Right lobe of liver (tissue), 6 donors: ENCODE data around the gene PADI6. TPM values are rescaled to one million over a fixed set of nuclear protein-coding genes. Genes with fewer than 3 reads are reported as not detected.

ENCODE experiments used
- ATAC-seq, 4 donors: fragments of 200-7000 bp; cut with Tn5 transposase; one replicate each; pipeline ENCODE4 v1.9.1; 2020; ENCODE audit warnings: mild to moderate bottlenecking in 4 of 4, moderate library complexity in 4 of 4
- DNase-seq, 3 donors: peaks; one replicate each; pipeline ENCODE4 v3.0.0-alpha.2; 2020
- H3K27ac ChIP-seq, 3 donors: fragments of 200-600 bp; one replicate each; pipeline ENCODE4 v1.8.0; 2022
- H3K27me3 ChIP-seq, 2 donors: fragments of 200-600 bp; one replicate each; pipeline ENCODE4 v1.8.0; 2022
- H3K36me3 ChIP-seq, 4 donors: fragments of 200-600 bp; sonication (generic) in 1 of 4; one replicate each; pipeline versions ENCODE4 v1.5.1 to v1.8.0; 2017 to 2022; ENCODE audit warnings: control low read depth in 1 of 4
- H3K4me1 ChIP-seq, 4 donors: fragments of 200-600 bp; sonication (generic) in 1 of 4; one replicate each; pipeline versions ENCODE4 v1.5.1 to v1.8.0; 2017 to 2022; ENCODE audit warnings: control low read depth in 1 of 4
- H3K4me3 ChIP-seq, 3 donors: fragments of 200-600 bp; one replicate each; pipeline ENCODE4 v1.8.0; 2022
- H3K9me3 ChIP-seq, 4 donors: fragments of 200-600 bp; sonication (generic) in 1 of 4; one replicate each; pipeline versions ENCODE4 v1.5.1 to v1.8.0; 2017 to 2022; ENCODE audit warnings: control low read depth in 1 of 4
- POLR2A ChIP-seq: fragments of 450-650 bp; IDR thresholded peaks from one replicate; pipeline ENCODE4 v1.6.1; 2017; ENCODE audit warnings: antibody characterized with exemption, mild to moderate bottlenecking
- WGBS: methylation state at CpG from one replicate; pipeline ENCODE4 v1.1.6; 2018; ENCODE audit warnings: low coverage, low lambda C conversion rate; ENCODE audit not compliant: insufficient coverage; ENCODE audit errors: missing lambda C conversion rate; 5-methylcytosine and 5-hydroxymethylcytosine counted together
- intact Hi-C, 2 donors: fragments of 100-400 bp; cut with DNase I; formaldehyde crosslinking; loops; one replicate each; pipeline versions ENCODE4 v1.11.2 to v1.14.1; 2022
- long read RNA-seq: library from polyadenylated mRNA; unstranded; transcript quantifications from one replicate; pipeline ENCODE4 v2.0.0, GENCODE V29; 2019
- total RNA-seq, 6 experiments: library from RNA; depleted of rRNA in 2 of 6; stranded (reverse); fragments of >200 nt in 2 of 6; fragmentation: NEBNext Ultra II Directional in 3 of 6; extraction: Animal tissue kit (Norgen Biotek cat#: 25700) in 3 of 6; gene quantifications; one replicate each; pipeline versions ENCODE4 v1.1.0 to v1.2.4, GENCODE V29; 2016 to 2023
- TF ChIP-seq, protein P1 (sequence below), 4 donors: fragments of 200-600 bp in 3 of 4; fragments of 450-650 bp in 1 of 4; IDR thresholded peaks; one replicate each; pipeline versions ENCODE4 v1.5.1 to v1.8.0; 2016 to 2022; ENCODE audit warnings: antibody characterized with exemption in 4 of 4, mild to moderate bottlenecking in 2 of 4
- donor health status: DM: no; HTN: yes; CAD: no.
- donor health status: DM: no; HTN: no; CAD: no.
- donor health status: DM: no; HTN: no; CAD: no.
- donor health status: DM: no; HTN: yes; CAD: no.
- donor health status: DM: no; HTN: yes; CAD: no.

PADI6 gene
- total RNA-seq: not detected
- long read RNA-seq: 0 reads

DNA sequence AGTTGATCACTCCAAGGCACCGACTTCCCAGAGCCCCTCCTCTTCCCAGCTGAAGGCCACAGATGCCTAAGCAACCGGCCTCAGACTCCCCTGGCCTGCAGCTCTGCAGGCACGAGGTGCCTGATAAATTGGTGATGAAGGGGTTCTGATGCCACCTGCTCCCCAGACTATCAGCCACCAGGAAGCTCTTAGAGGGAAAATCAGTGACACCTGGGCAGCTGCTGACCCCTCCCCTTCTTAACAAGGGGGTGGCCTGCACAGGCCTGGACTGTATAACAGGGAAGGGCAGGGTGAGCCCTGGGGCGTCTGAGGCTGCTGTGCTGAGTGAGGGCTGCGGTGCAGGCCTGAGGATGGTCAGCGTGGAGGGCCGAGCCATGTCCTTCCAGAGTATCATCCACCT is at the start of gene PADI6:
Gene PADI6 (plus strand): TSS at position 301 of the 400 bp plus-strand sequence. CDS start 50 bp downstream, at position 351.
- H3K27ac ChIP-seq: no peak within 1 kb of the TSS
- no peaks in the 10 kb centered on the region for H3K4me1 ChIP-seq
- DNase-seq (no peak), ATAC-seq (no peak)
- no peaks in the 10 kb centered on the region for H3K27me3 ChIP-seq
- H3K9me3 ChIP-seq: no peaks in the 10 kb centered on the region
- TF ChIP-seq POLR2A: no peak
- TF ChIP-seq, protein P1, sequence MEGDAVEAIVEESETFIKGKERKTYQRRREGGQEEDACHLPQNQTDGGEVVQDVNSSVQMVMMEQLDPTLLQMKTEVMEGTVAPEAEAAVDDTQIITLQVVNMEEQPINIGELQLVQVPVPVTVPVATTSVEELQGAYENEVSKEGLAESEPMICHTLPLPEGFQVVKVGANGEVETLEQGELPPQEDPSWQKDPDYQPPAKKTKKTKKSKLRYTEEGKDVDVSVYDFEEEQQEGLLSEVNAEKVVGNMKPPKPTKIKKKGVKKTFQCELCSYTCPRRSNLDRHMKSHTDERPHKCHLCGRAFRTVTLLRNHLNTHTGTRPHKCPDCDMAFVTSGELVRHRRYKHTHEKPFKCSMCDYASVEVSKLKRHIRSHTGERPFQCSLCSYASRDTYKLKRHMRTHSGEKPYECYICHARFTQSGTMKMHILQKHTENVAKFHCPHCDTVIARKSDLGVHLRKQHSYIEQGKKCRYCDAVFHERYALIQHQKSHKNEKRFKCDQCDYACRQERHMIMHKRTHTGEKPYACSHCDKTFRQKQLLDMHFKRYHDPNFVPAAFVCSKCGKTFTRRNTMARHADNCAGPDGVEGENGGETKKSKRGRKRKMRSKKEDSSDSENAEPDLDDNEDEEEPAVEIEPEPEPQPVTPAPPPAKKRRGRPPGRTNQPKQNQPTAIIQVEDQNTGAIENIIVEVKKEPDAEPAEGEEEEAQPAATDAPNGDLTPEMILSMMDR (IDR thresholded peaks at IDR 0.05): no peak
- intact Hi-C loops: no loop called here
- 17% methylated on average over 2 of the region's 7 CpGs for WGBS
- H3K4me3 ChIP-seq: no peak within 1 kb of the TSS
- no peaks in the 10 kb centered on the region for H3K36me3 ChIP-seq

DNA sequence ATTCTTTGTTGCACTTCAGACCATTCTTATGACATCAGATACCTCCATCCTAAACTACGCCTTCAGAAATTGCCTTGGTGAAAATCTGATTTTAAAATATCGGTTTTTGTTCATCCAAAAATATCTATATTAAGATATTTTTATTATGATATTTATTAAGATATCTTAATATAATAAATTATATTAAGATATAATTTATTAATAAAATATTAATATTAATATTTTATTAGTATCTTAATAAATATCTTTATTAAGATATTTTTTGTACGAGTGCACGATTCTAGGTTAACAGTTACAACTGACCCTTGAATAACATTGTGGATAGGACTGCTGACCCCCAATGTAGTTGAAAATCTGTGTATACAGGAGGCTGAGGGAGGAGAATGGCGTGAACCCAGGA is 43.1 kb upstream of the PADI6 start:
- Histone ChIP-seq H3K9me3 (no peaks in the 10 kb centered on the region), H3K27me3 (no peaks in the 10 kb centered on the region), H3K36me3 (no peaks in the 10 kb centered on the region), H3K27ac (no peak overlapping the region), H3K4me3 (no peak overlapping the region), H3K4me1 (no peaks in the 10 kb centered on the region)
- WGBS: 54% methylated on average over 5 of the region's 5 CpGs
- intact Hi-C loops: no loop called here
- TF ChIP-seq, protein P1 (IDR thresholded peaks at IDR 0.05): no peak
- TF ChIP-seq POLR2A: no peak
- DNase-seq: no peak
- no peak for ATAC-seq

DNA sequence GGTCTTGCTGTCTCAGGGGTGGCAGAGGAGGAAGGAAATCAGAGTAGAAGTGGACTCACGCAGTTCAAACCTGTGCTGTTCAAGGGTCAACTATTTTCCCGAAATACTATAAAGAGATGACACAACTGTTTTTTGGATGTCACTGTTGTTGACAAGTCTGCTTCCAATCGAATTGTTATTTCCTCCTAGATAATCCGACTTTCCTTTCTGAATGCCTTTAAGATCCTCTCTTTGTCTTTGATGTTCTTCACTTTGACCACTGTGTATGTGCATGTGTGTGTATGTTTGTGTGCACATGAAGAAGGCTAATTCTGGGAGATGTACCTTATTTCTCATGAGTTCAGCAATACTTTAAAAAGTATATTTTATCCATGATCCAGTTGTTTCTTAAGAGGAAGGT is 42.4 kb upstream of the PADI6 start:
- DNase-seq (no peak), ATAC-seq (peak in 1 of 4 donors; percentile 19)
- TF ChIP-seq, protein P1 (IDR thresholded peaks at IDR 0.05): no peak
- no peak for TF ChIP-seq POLR2A
- intact Hi-C loops: no loop called here
- H3K36me3 ChIP-seq: no peaks in the 10 kb centered on the region
- no peaks in the 10 kb centered on the region for H3K27me3 ChIP-seq
- no peaks in the 10 kb centered on the region for H3K4me1 ChIP-seq
- H3K9me3 ChIP-seq: no peaks in the 10 kb centered on the region
- no peak overlapping the region for H3K4me3 ChIP-seq
- H3K27ac ChIP-seq: no peak overlapping the region
- WGBS: 23% methylated on average over 4 of the region's 4 CpGs

DNA sequence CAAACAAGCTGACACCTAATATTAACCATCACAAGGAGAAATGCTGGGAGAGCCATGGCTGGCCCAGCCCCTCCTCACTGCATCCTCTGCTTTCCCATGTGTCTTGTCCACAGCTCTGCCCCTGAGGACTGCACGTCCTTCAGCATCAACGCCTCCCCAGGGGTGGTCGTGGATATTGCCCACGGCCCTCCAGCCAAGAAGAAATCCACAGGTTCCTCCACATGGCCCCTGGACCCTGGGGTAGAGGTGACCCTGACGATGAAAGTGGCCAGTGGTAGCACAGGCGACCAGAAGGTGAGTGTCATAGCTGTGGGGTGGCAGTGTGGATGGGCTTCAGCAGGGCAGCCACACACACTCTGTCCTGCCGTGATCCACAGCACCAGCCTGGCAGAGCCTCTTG is 41.1 kb upstream of the PADI6 start:
- Histone ChIP-seq H3K4me1 (no peaks in the 10 kb centered on the region), H3K9me3 (no peaks in the 10 kb centered on the region), H3K4me3 (no peak overlapping the region), H3K36me3 (no peaks in the 10 kb centered on the region), H3K27me3 (no peaks in the 10 kb centered on the region), H3K27ac (no peak overlapping the region)
- peak in 1 of 4 donors; percentile 23 for ATAC-seq
- WGBS: 47% methylated on average over 5 of the region's 7 CpGs
- DNase-seq: no peak
- intact Hi-C loops: no loop called here
- no peak for TF ChIP-seq POLR2A
- TF ChIP-seq, protein P1 (IDR thresholded peaks at IDR 0.05): no peak

DNA sequence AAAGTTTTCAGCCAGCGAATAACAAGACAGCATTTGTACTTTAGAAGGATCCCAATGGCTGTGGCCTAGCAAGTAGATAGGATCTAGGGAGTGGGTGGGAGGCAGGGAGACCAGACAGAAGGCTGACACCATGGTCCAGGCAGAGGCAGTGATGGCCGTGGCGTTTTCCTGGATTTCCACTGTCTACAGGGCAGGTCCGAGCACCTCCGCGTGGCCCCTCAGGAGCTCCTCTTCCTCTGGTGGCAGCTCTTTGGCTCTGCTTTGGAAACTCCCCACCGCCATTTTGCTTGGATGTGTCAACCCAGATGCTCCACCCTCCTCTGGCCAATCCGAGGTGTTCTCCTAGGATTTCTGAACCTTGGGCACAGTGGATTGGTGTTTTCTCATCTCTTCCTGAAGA is 38.9 kb upstream of the PADI6 start:
- Histone ChIP-seq H3K4me1 (no peaks in the 10 kb centered on the region), H3K27me3 (no peaks in the 10 kb centered on the region), H3K36me3 (no peaks in the 10 kb centered on the region), H3K9me3 (no peaks in the 10 kb centered on the region), H3K27ac (no peak overlapping the region), H3K4me3 (no peak overlapping the region)
- ATAC-seq: no peak
- intact Hi-C loops: no loop called here
- 100% methylated on average over 1 of the region's 8 CpGs for WGBS
- TF ChIP-seq, protein P1 (IDR thresholded peaks at IDR 0.05): no peak
- no peak for TF ChIP-seq POLR2A
- no peak for DNase-seq
